Mesendoderm (in vitro differentiated cells): Measurements from ENCODE around the gene DLG2.
A peak's percentile ranks its signal among the peaks of the same experiment; 100 is the strongest.

ENCODE experiments used
- DNase-seq: peaks from one replicate; pipeline ENCODE4 v3.0.0; 2013
- H2AK5ac ChIP-seq: 2 replicates; pipeline ENCODE4 v1.6.1; 2013; ENCODE audit warnings: low read length, inconsistent platforms
- H2BK120ac ChIP-seq: 2 replicates; pipeline ENCODE4 v1.6.1; 2013; ENCODE audit warnings: low read depth, mild to moderate bottlenecking, low read length, moderate library complexity, mixed read lengths
- H2BK15ac ChIP-seq: replicated peaks from 2 replicates; pipeline ENCODE4 v1.6.1; 2013; ENCODE audit warnings: low read depth, mild to moderate bottlenecking, moderate library complexity
- H2BK5ac ChIP-seq: 2 replicates; pipeline ENCODE4 v1.6.1; 2013; ENCODE audit warnings: low read length, inconsistent platforms
- H3K18ac ChIP-seq: 2 replicates; pipeline ENCODE4 v1.6.1; 2013; ENCODE audit warnings: mild to moderate bottlenecking, low read length, mixed read lengths
- H3K23ac ChIP-seq: one replicate; pipeline ENCODE4 v1.6.1; 2013; ENCODE audit warnings: low read length
- H3K27ac ChIP-seq: 2 replicates; pipeline ENCODE4 v1.5.1; 2013; ENCODE audit warnings: low read depth, mild to moderate bottlenecking, inconsistent platforms, low read length, moderate library complexity
- H3K27me3 ChIP-seq: 2 replicates; pipeline ENCODE4 v1.6.1; 2013; ENCODE audit warnings: low read length, control low read depth, mild to moderate bottlenecking, inconsistent platforms; ENCODE audit not compliant: insufficient read depth, poor library complexity
- H3K36me3 ChIP-seq: 2 replicates; pipeline ENCODE4 v1.6.1; 2013; ENCODE audit warnings: low read length, inconsistent platforms; ENCODE audit not compliant: control insufficient read depth, insufficient read depth
- H3K4ac ChIP-seq: one replicate; pipeline ENCODE4 v1.6.1; 2013; ENCODE audit warnings: low read depth, mild to moderate bottlenecking, low read length, moderate library complexity
- H3K4me1 ChIP-seq: 2 replicates; pipeline ENCODE4 v1.6.1; 2013; ENCODE audit warnings: low read depth, low read length, inconsistent platforms; ENCODE audit not compliant: control insufficient read depth
- H3K4me2 ChIP-seq: 2 replicates; pipeline ENCODE4 v1.6.1; 2013; ENCODE audit warnings: low read length
- H3K4me3 ChIP-seq: 2 replicates; pipeline ENCODE4 v1.5.1; 2013; ENCODE audit warnings: mild to moderate bottlenecking, low read length
- H3K56ac ChIP-seq: one replicate; pipeline ENCODE4 v1.6.1; 2013; ENCODE audit warnings: low read length
- H3K79me1 ChIP-seq: 2 replicates; pipeline ENCODE4 v1.6.1; 2013; ENCODE audit warnings: low read length, inconsistent platforms
- H3K79me2 ChIP-seq: 2 replicates; pipeline ENCODE4 v1.6.1; 2013; ENCODE audit warnings: mild to moderate bottlenecking, low read length; ENCODE audit not compliant: control insufficient read depth, insufficient read depth
- H3K9ac ChIP-seq: 2 replicates; pipeline ENCODE4 v1.6.1; 2013; ENCODE audit warnings: low read length, inconsistent platforms
- H4K5ac ChIP-seq: one replicate; pipeline ENCODE4 v1.6.1; 2013; ENCODE audit warnings: low read length
- H4K8ac ChIP-seq: one replicate; pipeline ENCODE4 v1.6.1; 2013; ENCODE audit warnings: low read depth, mild to moderate bottlenecking, control low read depth, low read length, moderate library complexity
- WGBS: extraction: QIAGEN DNeasy Blood & Tissue Kit; methylation state at CpG from one replicate; pipeline ENCODE4 v1.1.7; 2013; ENCODE audit warnings: low lambda C conversion rate, missing lambda C conversion rate; ENCODE audit not compliant: insufficient coverage; ENCODE audit errors: extremely low coverage; 5-methylcytosine and 5-hydroxymethylcytosine counted together

DLG2 gene

DNA sequence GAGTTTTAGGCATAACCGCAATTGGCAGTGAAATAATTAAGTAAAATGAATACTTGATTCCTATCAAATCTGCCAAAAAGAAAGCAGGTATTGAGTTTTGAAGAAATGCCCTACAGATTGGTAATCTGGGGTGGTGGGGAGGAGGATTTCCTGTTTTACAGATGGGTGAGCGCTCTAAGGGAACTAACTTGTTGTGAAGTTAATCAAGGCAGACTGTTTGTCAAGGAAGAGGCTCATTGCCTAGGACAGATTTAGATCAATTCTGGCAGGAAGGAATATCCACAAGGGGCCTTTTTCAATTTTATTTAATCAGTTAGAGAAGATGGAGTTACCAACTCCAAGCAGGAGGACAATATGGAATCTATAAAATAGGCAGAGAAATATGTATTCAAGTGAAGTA, 2069.5 kb downstream of the DLG2 start:
- Histone ChIP-seq H3K4me1 (no peaks in the 10 kb centered on the region), H2BK120ac (no peak overlapping the region), H3K79me2 (no peaks in the 10 kb centered on the region), H4K8ac (no peak overlapping the region), H3K18ac (no peak overlapping the region), H2BK5ac (no peak overlapping the region), H3K27me3 (no peaks in the 10 kb centered on the region), H4K5ac (no peak overlapping the region), H3K27ac (no peak overlapping the region), H3K56ac (no peak overlapping the region), H3K36me3 (no peaks in the 10 kb centered on the region), H2AK5ac (no peak overlapping the region), H3K23ac (no peak overlapping the region), H3K4ac (no peak overlapping the region), H3K79me1 (no peaks in the 10 kb centered on the region), H3K4me3 (no peak overlapping the region), H3K4me2 (no peak overlapping the region), H2BK15ac (no peak overlapping the region), H3K9ac (no peak overlapping the region)
- DNase-seq: no peak
- no CpG with 5 or more reads among the region's 2 CpGs for WGBS

DNA sequence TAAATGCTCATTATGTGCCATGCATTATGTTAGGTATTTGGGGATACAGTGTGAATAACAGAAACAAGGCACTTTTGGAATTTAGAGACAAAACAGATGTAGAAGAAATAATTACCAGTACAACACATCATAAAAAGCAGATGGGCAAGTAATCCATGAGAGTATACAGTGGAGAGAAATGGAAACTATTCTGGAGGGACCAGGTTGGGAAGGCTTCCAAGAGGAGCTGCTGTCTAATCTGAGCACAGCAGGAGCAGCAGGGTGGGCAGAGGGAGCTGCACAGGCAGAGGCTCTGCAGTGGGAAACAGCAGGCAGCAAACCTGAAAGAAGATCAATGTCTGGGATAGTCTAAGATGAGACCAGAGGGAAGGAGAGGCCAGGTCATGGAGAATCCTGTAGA, 2072.3 kb downstream of the DLG2 start:
- Histone ChIP-seq H4K8ac (no peak overlapping the region), H3K4me2 (no peak overlapping the region), H2BK5ac (no peak overlapping the region), H3K23ac (no peak overlapping the region), H2BK15ac (no peak overlapping the region), H3K9ac (no peak overlapping the region), H3K4ac (no peak overlapping the region), H3K27ac (no peak overlapping the region), H4K5ac (no peak overlapping the region), H3K79me1 (no peaks in the 10 kb centered on the region), H3K79me2 (no peaks in the 10 kb centered on the region), H3K27me3 (no peaks in the 10 kb centered on the region), H3K36me3 (no peaks in the 10 kb centered on the region), H3K4me1 (no peaks in the 10 kb centered on the region), H2AK5ac (no peak overlapping the region), H3K18ac (no peak overlapping the region), H3K56ac (no peak overlapping the region), H2BK120ac (no peak overlapping the region), H3K4me3 (no peak overlapping the region)
- DNase-seq: no peak

DNA sequence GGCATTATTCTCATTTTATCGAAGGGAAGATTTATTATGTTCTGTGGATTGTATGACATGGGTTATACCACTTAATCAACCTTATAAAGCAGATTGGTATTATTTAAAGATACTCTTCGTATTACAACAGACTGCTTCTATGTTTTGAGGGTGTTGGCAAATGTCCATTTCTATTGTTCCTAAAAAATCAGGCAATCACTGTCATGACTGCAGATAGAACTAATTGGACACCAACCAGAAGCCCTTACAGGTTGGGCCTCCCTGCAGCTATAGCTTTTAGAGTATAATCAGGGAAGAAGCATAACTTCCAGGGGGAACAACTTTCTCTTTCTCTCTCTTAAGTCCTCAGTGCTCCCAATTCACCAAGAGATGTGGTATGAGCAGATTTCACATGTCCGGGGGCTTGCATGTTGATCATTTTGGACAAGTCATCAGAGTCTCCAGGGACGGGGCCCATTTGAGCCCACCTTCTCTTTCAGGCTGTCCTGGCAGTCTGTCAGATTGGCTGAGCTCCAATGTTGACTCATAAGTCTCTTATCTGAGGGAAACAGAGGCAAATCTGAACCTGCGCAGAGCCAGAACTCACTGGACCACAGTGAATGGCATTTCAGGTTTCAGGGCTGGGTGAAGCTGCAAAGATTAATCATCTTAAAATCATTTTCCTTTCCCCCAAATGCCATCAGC, 2077.0 kb downstream of the DLG2 start:
- Histone ChIP-seq H2BK5ac (no peak overlapping the region), H3K79me1 (no peaks in the 10 kb centered on the region), H3K79me2 (no peaks in the 10 kb centered on the region), H3K4me1 (no peaks in the 10 kb centered on the region), H3K4me3 (no peak overlapping the region), H4K8ac (no peak overlapping the region), H2AK5ac (no peak overlapping the region), H2BK120ac (no peak overlapping the region), H3K18ac (peak overlapping the region; percentile 40), H4K5ac (no peak overlapping the region), H3K4me2 (no peak overlapping the region), H3K9ac (no peak overlapping the region), H3K4ac (no peak overlapping the region), H3K56ac (no peak overlapping the region), H3K23ac (no peak overlapping the region), H2BK15ac (no peak overlapping the region), H3K27me3 (no peaks in the 10 kb centered on the region), H3K27ac (no peak overlapping the region), H3K36me3 (no peaks in the 10 kb centered on the region)
- no CpG with 5 or more reads among the region's 5 CpGs for WGBS
- DNase-seq: no peak

DNA sequence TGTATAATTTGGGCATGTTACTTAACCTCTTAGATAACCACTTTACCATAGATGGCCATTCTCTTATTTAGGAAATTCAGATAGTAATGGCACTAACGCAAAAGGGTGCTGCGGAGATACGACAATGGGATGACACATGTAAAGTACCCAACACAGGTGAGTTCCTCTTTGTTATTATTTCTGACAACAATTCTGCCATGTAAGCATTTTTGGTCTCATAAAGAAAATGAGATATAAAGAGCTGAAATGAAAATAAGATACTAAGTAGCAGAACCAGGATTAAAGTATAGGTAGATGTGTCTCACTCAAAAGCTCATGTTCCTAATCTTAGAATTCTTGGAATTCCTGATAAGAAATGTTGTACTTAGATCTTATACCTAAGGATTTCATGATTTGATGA, 2080.8 kb downstream of the DLG2 start:
- Histone ChIP-seq H3K79me1 (no peaks in the 10 kb centered on the region), H3K79me2 (no peaks in the 10 kb centered on the region), H3K4me1 (peaks cover 9% of the 10 kb centered on the region), H3K9ac (no peak overlapping the region), H2BK120ac (no peak overlapping the region), H3K4ac (no peak overlapping the region), H2BK5ac (no peak overlapping the region), H3K27ac (no peak overlapping the region), H3K23ac (no peak overlapping the region), H3K4me2 (no peak overlapping the region), H4K5ac (no peak overlapping the region), H3K56ac (no peak overlapping the region), H3K4me3 (no peak overlapping the region), H3K36me3 (no peaks in the 10 kb centered on the region), H3K27me3 (no peaks in the 10 kb centered on the region), H4K8ac (no peak overlapping the region), H3K18ac (no peak overlapping the region), H2AK5ac (no peak overlapping the region), H2BK15ac (no peak overlapping the region)
- DNase-seq: no peak
- no CpG with 5 or more reads among the region's 3 CpGs for WGBS

DNA sequence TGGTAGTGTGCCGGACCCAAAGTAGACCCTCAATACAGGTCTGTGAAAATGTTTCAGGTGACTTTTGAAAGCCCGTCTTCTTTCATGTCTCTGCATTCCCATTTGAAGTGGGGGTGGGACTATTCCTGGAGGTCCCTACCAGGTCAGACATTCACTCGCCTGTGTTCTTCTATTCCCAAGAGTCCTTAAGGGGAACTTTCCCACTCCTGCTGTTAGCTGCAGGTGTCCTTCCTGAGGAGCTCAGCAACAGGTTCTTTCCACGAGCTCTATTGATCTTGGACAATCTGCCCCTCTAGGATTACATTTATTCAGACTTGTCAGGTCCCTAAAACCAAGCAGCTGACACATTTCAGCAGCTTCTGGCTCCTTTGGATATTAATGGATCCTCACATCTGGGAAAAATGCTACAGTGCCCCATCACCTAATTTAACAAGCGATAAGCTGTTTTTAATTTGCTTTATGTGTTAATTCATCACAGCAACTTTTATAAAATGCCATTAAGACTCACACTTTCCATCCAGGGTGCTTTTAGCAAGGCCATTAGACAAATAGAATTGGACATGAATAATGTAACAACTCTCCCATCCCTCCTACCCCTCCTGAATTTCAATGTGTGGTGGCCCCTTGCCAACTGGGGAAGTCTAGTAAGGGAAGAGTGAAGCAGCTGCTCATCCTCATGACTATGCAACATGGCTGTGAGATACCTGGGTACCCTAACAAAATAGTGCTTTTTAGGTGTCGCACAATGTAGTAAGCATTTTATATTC, 2081.5 kb downstream of the DLG2 start:
- H2BK15ac ChIP-seq: no peak overlapping the region
- no peak overlapping the region for H3K27ac ChIP-seq

More for the DNA sequence above, 2081.5 kb downstream of the DLG2 start:
- no peak overlapping the region for H2BK120ac ChIP-seq
- H3K36me3 ChIP-seq: no peaks in the 10 kb centered on the region
- H3K4me2 ChIP-seq: no peak overlapping the region
- H3K4me3 ChIP-seq: no peak overlapping the region
- H3K79me2 ChIP-seq: no peaks in the 10 kb centered on the region
- no peaks in the 10 kb centered on the region for H3K27me3 ChIP-seq
- WGBS: no CpG with 5 or more reads among the region's 6 CpGs
- no peak overlapping the region for H4K8ac ChIP-seq
- H3K18ac ChIP-seq: peak overlapping the region; percentile 7
- H3K9ac ChIP-seq: no peak overlapping the region
- H2AK5ac ChIP-seq: no peak overlapping the region
- no peak overlapping the region for H3K4ac ChIP-seq
- no peak overlapping the region for H3K56ac ChIP-seq
- H2BK5ac ChIP-seq: no peak overlapping the region
- no peaks in the 10 kb centered on the region for H3K79me1 ChIP-seq
- no peak overlapping the region for H4K5ac ChIP-seq
- peaks cover 9% of the 10 kb centered on the region for H3K4me1 ChIP-seq
- no peak for DNase-seq
- no peak overlapping the region for H3K23ac ChIP-seq
